Gastrocnemius medialis (tissue), 4 donors: ENCODE results near the gene OBSCN.

ENCODE experiments used
- CTCF ChIP-seq, 5 experiments: fragments of 450-650 bp in 3 of 5; fragments of 200-600 bp in 2 of 5; sonication (generic) in 2 of 5; IDR thresholded peaks in 4 of 5; conservative IDR thresholded peaks in 1 of 5; 1 replicate in 4 of 5; 2 replicates in 1 of 5; pipeline ENCODE4 v1.5.1; 2016 to 2019; ENCODE audit warnings: antibody characterized with exemption in 5 of 5, mild to moderate bottlenecking in 3 of 5, moderate library complexity in 3 of 5
- POLR2A ChIP-seq, 2 donors: fragments of 450-650 bp; IDR thresholded peaks; one replicate each; pipeline ENCODE4 v1.6.1; 2017; ENCODE audit warnings: antibody characterized with exemption in 2 of 2, mild to moderate bottlenecking in 2 of 2, moderate library complexity in 2 of 2

- TF ChIP-seq POLR2A (IDR thresholded peaks at IDR 0.05) (no peak), CTCF (IDR thresholded peaks at IDR 0.05 in 4 of 5, conservative IDR thresholded peaks at IDR 0.05 in 1 of 5) (no peak)
Measured at GRCh38 chr1:228240411-228241240, 32.8 kb downstream of the OBSCN start.
